Measurements from ENCODE around the gene PCYOX1L.

The PCYOX1L gene

DNA sequence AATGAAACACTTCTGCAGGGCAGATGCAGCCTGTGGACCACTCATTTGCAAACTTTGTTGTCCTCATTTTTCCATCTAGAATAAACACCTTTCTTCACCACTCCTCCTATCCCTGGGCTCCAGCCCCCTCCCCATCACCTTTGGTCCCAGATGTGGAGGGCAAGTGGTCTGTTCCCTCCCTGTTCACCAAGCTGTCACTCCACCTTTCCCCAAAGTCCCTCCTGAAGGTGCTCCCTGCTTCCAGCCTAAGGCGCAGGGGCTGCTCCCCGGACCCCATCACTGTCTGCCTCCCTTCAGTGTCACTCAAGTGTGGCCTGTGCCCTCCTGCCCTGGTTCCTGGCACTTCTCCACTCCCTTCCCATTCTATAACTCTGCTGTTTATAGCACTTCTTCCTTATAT is 6.9 kb downstream of the PCYOX1L start:
- no peak for DNase-seq (ENCODE audit: low read depth)
- TF ChIP-seq, protein P1, sequence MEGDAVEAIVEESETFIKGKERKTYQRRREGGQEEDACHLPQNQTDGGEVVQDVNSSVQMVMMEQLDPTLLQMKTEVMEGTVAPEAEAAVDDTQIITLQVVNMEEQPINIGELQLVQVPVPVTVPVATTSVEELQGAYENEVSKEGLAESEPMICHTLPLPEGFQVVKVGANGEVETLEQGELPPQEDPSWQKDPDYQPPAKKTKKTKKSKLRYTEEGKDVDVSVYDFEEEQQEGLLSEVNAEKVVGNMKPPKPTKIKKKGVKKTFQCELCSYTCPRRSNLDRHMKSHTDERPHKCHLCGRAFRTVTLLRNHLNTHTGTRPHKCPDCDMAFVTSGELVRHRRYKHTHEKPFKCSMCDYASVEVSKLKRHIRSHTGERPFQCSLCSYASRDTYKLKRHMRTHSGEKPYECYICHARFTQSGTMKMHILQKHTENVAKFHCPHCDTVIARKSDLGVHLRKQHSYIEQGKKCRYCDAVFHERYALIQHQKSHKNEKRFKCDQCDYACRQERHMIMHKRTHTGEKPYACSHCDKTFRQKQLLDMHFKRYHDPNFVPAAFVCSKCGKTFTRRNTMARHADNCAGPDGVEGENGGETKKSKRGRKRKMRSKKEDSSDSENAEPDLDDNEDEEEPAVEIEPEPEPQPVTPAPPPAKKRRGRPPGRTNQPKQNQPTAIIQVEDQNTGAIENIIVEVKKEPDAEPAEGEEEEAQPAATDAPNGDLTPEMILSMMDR (IDR thresholded peaks at IDR 0.05; ENCODE audit: low read length, missing control alignments): no peak
- no peak overlapping the region for H3K4me3 ChIP-seq (replicated peaks; ENCODE audit: low read depth, low read length)

DNA sequence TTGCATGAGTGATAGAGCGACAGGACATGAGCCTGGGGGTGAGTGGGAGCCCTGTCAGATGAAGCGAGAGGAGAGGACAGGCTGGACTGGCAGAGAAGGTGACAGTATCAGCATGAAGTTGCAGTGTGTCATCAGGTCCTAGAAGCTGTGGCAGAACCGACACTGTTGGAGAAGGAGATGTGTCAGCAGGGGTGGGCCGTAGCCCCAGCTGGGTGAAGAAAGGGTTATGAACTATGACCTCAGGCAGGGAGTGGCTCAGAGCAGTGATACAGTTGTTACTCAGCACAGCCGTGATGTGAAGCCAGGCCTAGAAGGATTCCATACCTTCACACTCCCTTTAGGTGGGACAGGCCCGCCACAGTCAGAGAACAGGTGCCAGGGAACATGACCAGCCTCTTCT is 7.6 kb downstream of the PCYOX1L start:
- DNase-seq (ENCODE audit: low read depth): no peak
- TF ChIP-seq, protein P1 (IDR thresholded peaks at IDR 0.05; ENCODE audit: low read length, missing control alignments): no peak
- H3K4me3 ChIP-seq (replicated peaks; ENCODE audit: low read depth, low read length): no peak overlapping the region

DNA sequence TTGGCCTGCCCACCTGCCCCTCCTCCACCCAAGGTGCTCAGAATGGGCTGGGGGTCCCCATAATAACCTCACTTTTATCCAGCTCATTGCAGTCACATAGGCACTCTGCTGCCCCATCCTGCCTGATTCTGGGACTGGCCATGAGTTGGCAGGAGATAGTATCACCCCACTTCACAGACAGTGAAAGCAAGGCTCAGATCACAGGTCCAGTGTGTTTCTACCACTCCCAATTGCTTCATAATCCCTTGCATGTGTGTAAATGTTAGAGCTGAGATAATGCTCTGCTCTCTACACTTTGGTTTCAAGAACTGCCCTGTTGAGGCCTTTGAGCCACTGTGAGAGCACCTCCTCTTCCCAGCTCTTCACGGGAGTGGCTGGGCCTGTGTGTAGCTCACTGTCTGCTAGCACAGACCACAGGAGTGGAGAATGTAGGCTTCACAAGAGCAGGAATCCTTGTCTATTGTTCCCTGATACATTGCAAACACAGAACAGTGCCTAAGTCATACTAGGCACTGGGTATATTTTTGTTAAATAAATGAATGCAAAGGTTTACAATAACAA is 8.4 kb downstream of the PCYOX1L start:
- no peak for DNase-seq (ENCODE audit: low read depth)
- TF ChIP-seq, protein P1 (IDR thresholded peaks at IDR 0.05; ENCODE audit: low read length, missing control alignments): no peak
- H3K4me3 ChIP-seq (replicated peaks; ENCODE audit: low read depth, low read length): no peak overlapping the region

DNA sequence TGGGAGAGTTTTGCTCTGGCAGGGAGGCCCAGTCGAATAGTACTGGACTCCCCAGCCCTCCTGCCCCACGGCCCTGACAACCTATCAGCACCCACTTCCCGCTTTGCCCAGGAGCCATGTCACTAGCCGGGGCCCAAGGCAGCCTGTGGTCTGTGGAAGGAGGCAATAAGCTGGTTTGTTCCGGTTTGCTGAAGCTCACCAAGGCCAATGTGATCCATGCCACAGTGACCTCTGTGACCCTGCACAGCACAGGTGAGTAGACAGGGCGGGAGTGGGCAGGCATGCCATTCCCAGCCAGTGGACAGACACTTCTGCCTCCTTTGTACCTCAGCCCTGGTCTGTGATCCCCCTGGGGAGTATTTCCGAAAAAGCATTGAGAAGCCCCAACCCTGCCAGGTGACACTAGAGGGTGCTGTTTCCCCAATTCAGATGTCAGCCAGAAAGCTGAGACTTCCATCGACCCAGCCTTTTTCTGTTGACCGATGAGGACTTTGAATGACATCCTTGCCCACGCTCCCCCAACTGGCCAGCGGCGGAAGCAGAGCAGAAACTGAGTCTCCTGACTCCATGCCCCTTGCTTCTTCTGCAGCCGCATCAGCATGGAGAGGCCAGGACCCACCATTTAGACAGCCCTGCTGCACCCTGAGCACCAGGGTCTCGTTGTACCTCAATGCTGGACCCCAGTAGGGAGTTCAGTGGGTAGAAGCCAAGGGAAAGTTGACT is 9.6 kb downstream of the PCYOX1L start:
- TF ChIP-seq, protein P1 (IDR thresholded peaks at IDR 0.05; ENCODE audit: low read length, missing control alignments): peak; percentile 89
- peak; percentile 79 for DNase-seq (ENCODE audit: low read depth)
- no peak overlapping the region for H3K4me3 ChIP-seq (replicated peaks; ENCODE audit: low read depth, low read length)

DNA sequence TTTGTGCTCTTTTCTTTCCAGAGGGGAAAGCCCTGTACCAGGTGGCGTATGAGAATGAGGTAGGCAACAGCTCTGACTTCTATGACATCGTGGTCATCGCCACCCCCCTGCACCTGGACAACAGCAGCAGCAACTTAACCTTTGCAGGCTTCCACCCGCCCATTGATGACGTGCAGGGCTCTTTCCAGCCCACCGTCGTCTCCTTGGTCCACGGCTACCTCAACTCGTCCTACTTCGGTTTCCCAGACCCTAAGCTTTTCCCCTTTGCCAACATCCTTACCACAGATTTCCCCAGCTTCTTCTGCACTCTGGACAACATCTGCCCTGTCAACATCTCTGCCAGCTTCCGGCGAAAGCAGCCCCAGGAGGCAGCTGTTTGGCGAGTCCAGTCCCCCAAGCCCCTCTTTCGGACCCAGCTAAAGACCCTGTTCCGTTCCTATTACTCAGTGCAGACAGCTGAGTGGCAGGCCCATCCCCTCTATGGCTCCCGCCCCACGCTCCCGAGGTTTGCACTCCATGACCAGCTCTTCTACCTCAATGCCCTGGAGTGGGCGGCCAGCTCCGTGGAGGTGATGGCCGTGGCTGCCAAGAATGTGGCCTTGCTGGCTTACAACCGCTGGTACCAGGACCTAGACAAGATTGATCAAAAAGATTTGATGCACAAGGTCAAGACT is 10.3 kb downstream of the PCYOX1L start:
- TF ChIP-seq, protein P1 (IDR thresholded peaks at IDR 0.05; ENCODE audit: low read length, missing control alignments): no peak
- DNase-seq (ENCODE audit: low read depth): no peak
- H3K4me3 ChIP-seq (replicated peaks; ENCODE audit: low read depth, low read length): no peak overlapping the region

DNA sequence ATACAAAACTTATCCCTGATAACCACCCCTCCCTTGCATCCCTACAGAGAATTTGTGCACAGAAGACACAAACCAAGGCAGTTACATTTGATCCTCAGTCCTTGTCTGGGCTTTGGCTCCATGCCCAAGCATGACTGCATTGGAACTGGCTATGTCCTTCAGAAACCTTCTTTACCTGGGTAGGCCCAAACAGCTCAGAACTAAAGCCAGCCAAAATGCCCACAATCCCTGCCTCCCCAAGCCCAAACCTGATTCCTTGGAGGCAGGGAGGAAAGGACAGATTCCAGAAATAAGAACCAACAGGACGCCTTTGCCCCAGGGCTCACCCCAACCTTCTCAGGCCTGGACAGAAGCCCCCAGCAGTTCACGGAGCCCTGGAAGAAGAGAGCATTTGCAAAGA is 13.0 kb downstream of the PCYOX1L start:
- DNase-seq (ENCODE audit: low read depth): no peak
- H3K4me3 ChIP-seq (replicated peaks; ENCODE audit: low read depth, low read length): no peak overlapping the region
- TF ChIP-seq, protein P1 (IDR thresholded peaks at IDR 0.05; ENCODE audit: low read length, missing control alignments): no peak
